IPS-NIHi11 (cell line): ENCODE results near the gene MYL10.

Experiments
- DNase-seq: peaks from one replicate; pipeline ENCODE4 v3.0.0; 2012; ENCODE audit warnings: mixed read lengths, low spot score

The MYL10 gene

GRCh38 chr7:101595766-101596537 lies 33.1 kb downstream of the MYL10 start:
- no peak for DNase-seq

GRCh38 chr7:101595246-101595645 lies 33.9 kb downstream of the MYL10 start:
- no peak for DNase-seq

- DNase-seq = no peak
These were observed 34.3 kb downstream of the MYL10 start for GRCh38 chr7:101594790-101595189.

GRCh38 chr7:101593556-101593955 lies 35.5 kb downstream of the MYL10 start:
- DNase-seq = no peak

- DNase-seq = no peak
These were observed 37.6 kb downstream of the MYL10 start for GRCh38 chr7:101591504-101591903.

GRCh38 chr7:101590663-101591435 lies 38.2 kb downstream of the MYL10 start:
- DNase-seq = no peak

GRCh38 chr7:101589976-101590662 lies 39.0 kb downstream of the MYL10 start:
- no peak for DNase-seq

GRCh38 chr7:101589052-101589451 lies 40.0 kb downstream of the MYL10 start:
- DNase-seq = no peak

GRCh38 chr7:101588131-101588935 lies 40.8 kb downstream of the MYL10 start:
- DNase-seq = no peak

GRCh38 chr7:101586906-101587677 lies 42.0 kb downstream of the MYL10 start:
- no peak for DNase-seq

- peak; percentile 68 for DNase-seq
These were observed 42.8 kb downstream of the MYL10 start for GRCh38 chr7:101586078-101586905.

- no peak for DNase-seq
These were observed 46.1 kb downstream of the MYL10 start for GRCh38 chr7:101582971-101583370.

GRCh38 chr7:101581891-101582290 lies 47.2 kb downstream of the MYL10 start:
- DNase-seq = no peak

- DNase-seq = no peak
These were observed 48.5 kb downstream of the MYL10 start for GRCh38 chr7:101580596-101580995.

GRCh38 chr7:101578552-101578951 lies 50.5 kb downstream of the MYL10 start:
- no peak for DNase-seq

- DNase-seq = no peak
These were observed 52.1 kb downstream of the MYL10 start for GRCh38 chr7:101576998-101577397.

GRCh38 chr7:101575721-101576120 lies 53.4 kb downstream of the MYL10 start:
- DNase-seq = no peak

GRCh38 chr7:101575168-101575567 lies 53.9 kb downstream of the MYL10 start:
- DNase-seq = peak; percentile 74

GRCh38 chr7:101572156-101572555 lies 56.9 kb downstream of the MYL10 start:
- DNase-seq = no peak

- DNase-seq = no peak
These were observed 61.9 kb downstream of the MYL10 start for GRCh38 chr7:101567230-101567629.
